Uterus (tissue), 4 donors: ENCODE measurements around the gene SCP2. TPM values are rescaled to one million over a fixed set of nuclear protein-coding genes. Genes with fewer than 3 reads are reported as not detected.

Experiments used
- DNase-seq, 2 donors: peaks; one replicate each; pipeline ENCODE4 v3.0.0-alpha.2; 2019 to 2020
- H3K27ac ChIP-seq, 2 donors: fragments of 200-600 bp; sonication (generic); 1 replicate in 1 of 2; 2 replicates in 1 of 2; pipeline ENCODE4 v1.5.1; 2016 to 2018
- H3K27me3 ChIP-seq, 2 donors: fragments of 200-600 bp; sonication (generic); one replicate each; pipeline ENCODE4 v1.5.1; 2018 to 2019; ENCODE audit warnings: control low read depth in 1 of 2
- H3K36me3 ChIP-seq, 2 donors: fragments of 200-600 bp; sonication (generic); one replicate each; pipeline ENCODE4 v1.5.1; 2019; ENCODE audit warnings: control low read depth in 1 of 2
- H3K4me1 ChIP-seq, 2 donors: fragments of 200-600 bp; sonication (generic); one replicate each; pipeline ENCODE4 v1.5.1; 2018 to 2019; ENCODE audit warnings: control low read depth in 1 of 2
- H3K4me3 ChIP-seq, 2 donors: fragments of 200-600 bp; sonication (generic); 1 replicate in 1 of 2; 2 replicates in 1 of 2; pipeline ENCODE4 v1.5.1; 2018 to 2019; ENCODE audit warnings: mild to moderate bottlenecking in 1 of 2
- H3K9me3 ChIP-seq, 2 donors: fragments of 200-600 bp; sonication (generic); one replicate each; pipeline ENCODE4 v1.5.1; 2019; ENCODE audit warnings: control low read depth in 1 of 2
- POLR2A ChIP-seq, 2 donors: fragments of 450-650 bp; IDR thresholded peaks; one replicate each; pipeline ENCODE4 v1.6.1; 2016; ENCODE audit warnings: antibody characterized with exemption in 2 of 2, mild to moderate bottlenecking in 1 of 2, moderate library complexity in 1 of 2
- intact Hi-C: fragments of 100-400 bp; cut with DNase I; formaldehyde crosslinking; loops from one replicate; pipeline ENCODE4 v1.15.1; 2023; ENCODE audit warnings: low total_unique reads
- total RNA-seq, 4 donors: library from RNA; depleted of rRNA in 3 of 4; stranded (reverse); fragments of >200 nt in 3 of 4; gene quantifications; one replicate each; pipeline versions ENCODE4 v1.1.0 to v1.2.4, GENCODE V29; 2014 to 2023
- TF ChIP-seq, protein P1 (sequence below), 4 experiments: fragments of 200-600 bp in 2 of 4; fragments of 450-650 bp in 2 of 4; sonication (generic) in 2 of 4; IDR thresholded peaks; one replicate each; pipeline ENCODE4 v1.5.1; 2016 to 2019; ENCODE audit warnings: antibody characterized with exemption in 4 of 4, mild to moderate bottlenecking in 2 of 4, moderate library complexity in 1 of 4
- donor health status: DM: yes; HTN: yes; CAD: no.

SCP2 gene
- total RNA-seq, 4 donors from 2014 or later = 29.2 to 151 (median 84.6) TPM

DNA sequence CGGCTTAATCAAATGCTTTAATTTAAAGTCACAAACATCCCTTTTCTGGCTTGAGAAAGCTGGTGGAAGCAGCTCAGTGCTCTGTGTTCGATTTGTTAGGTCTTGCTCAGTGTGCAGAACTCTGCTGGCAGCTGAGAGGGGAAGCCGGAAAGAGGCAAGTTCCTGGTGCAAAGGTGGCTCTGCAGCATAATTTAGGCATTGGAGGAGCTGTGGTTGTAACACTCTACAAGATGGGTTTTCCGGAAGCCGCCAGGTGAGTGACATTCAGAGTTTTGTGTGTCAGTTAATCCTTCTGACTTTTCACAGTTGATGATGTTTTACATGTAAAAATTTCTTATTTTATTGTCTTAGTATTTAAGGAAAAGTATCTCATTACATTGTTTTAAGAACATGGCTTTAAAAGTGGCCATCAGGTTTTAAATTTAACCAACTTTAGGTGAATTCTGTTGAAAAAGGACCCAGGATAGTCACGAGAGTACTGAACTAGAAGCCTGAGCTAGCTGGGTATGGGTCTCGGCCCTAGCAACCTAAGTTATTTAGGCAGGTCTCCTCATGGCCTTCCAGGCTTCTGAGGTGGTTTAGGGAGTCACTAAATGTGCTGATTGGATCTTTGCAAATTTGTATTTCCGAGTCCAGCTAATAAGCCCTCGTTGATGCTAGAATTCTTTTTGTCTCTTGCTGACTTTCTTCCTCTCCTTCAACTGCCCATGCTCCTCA, 87.9 kb downstream of the SCP2 start:
- Histone ChIP-seq H3K36me3 (no peaks in the 10 kb centered on the region), H3K4me3 (peak overlapping the region; percentile 40 to 46), H3K27me3 (no peaks in the 10 kb centered on the region), H3K9me3 (no peaks in the 10 kb centered on the region), H3K27ac (peak overlapping the region; percentile 25 to 60), H3K4me1 (no peaks in the 10 kb centered on the region)
- TF ChIP-seq, protein P1, sequence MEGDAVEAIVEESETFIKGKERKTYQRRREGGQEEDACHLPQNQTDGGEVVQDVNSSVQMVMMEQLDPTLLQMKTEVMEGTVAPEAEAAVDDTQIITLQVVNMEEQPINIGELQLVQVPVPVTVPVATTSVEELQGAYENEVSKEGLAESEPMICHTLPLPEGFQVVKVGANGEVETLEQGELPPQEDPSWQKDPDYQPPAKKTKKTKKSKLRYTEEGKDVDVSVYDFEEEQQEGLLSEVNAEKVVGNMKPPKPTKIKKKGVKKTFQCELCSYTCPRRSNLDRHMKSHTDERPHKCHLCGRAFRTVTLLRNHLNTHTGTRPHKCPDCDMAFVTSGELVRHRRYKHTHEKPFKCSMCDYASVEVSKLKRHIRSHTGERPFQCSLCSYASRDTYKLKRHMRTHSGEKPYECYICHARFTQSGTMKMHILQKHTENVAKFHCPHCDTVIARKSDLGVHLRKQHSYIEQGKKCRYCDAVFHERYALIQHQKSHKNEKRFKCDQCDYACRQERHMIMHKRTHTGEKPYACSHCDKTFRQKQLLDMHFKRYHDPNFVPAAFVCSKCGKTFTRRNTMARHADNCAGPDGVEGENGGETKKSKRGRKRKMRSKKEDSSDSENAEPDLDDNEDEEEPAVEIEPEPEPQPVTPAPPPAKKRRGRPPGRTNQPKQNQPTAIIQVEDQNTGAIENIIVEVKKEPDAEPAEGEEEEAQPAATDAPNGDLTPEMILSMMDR (IDR thresholded peaks at IDR 0.05) = peak in 1 of 4 experiments; percentile 15
- TF ChIP-seq POLR2A (IDR thresholded peaks at IDR 0.05) = no peak
- intact Hi-C loops = no loop called here
- DNase-seq = peak; percentile 66 to 71

DNA sequence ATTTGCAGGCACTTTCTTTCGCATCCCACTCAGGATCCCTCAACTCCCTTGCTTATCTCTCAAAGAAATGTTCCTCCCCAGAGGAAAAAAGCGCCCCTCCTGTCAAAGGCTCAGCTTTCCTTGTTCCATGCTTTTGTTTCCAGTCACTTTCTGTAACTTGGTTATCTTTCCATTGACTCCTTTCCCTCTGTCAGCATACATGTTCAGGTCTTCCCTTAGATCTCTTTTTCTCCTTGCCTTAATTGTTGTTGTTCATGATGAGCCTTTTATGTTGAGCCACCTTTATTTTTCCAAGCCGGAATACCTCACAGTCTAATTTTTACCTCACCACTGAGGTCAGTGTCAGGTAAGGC, 88.4 kb downstream of the SCP2 start:
- Histone ChIP-seq H3K27ac (peak overlapping the region; percentile 25 to 60), H3K36me3 (no peaks in the 10 kb centered on the region), H3K9me3 (no peaks in the 10 kb centered on the region), H3K4me3 (peak overlapping the region; percentile 40 to 46), H3K4me1 (no peaks in the 10 kb centered on the region), H3K27me3 (no peaks in the 10 kb centered on the region)
- intact Hi-C loops = no loop called here
- no peak for DNase-seq
- no peak for TF ChIP-seq POLR2A (IDR thresholded peaks at IDR 0.05)
- TF ChIP-seq, protein P1 (IDR thresholded peaks at IDR 0.05) = no peak

DNA sequence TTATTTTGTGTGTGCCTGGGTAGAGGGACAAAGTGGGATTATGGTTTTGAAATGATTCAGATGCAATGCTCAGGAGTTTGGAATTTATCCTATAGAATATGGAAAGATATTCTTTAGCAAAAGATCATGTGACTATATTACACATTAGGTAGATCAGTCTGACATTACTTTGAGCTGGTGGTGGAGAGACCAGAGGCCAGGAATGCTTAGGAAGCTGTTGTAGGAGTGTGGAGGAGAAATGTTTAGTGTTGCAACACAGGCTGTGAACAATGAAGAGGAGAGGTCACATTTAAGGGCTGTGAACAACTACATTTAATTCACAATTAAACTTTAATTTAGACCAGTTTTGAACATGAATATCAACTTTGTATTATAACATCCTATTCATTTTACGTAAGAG, 89.6 kb downstream of the SCP2 start:
- Histone ChIP-seq H3K4me3 (no peak overlapping the region), H3K36me3 (no peaks in the 10 kb centered on the region), H3K4me1 (no peaks in the 10 kb centered on the region), H3K27ac (no peak overlapping the region), H3K27me3 (no peaks in the 10 kb centered on the region), H3K9me3 (no peaks in the 10 kb centered on the region)
- DNase-seq = no peak
- intact Hi-C loops = no loop called here
- TF ChIP-seq, protein P1 (IDR thresholded peaks at IDR 0.05) = no peak
- no peak for TF ChIP-seq POLR2A (IDR thresholded peaks at IDR 0.05)

DNA sequence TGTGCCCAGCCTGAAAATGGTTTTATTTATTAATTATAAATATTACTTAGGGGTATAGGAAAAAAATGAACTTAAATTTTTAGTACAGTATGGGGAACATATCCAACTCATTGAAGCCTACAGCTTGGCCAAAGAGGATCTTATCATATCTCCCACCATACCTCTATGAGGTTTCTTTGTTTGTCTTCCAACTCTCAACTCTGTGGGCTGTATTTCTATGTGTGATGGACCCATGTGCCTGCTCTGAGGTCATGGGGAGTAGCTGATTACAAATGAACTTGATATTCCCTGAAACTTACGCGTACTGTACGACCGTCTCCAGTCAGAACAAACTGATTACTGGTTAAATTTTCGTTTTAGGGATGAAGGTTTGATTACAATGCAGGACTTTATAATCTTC, 93.5 kb downstream of the SCP2 start:
- intact Hi-C loops = no loop called here
- no peak for DNase-seq
- Histone ChIP-seq H3K36me3 (no peaks in the 10 kb centered on the region), H3K4me3 (no peak overlapping the region), H3K27ac (no peak overlapping the region), H3K4me1 (no peaks in the 10 kb centered on the region), H3K9me3 (no peaks in the 10 kb centered on the region), H3K27me3 (no peaks in the 10 kb centered on the region)
- TF ChIP-seq, protein P1 (IDR thresholded peaks at IDR 0.05) = no peak
- no peak for TF ChIP-seq POLR2A (IDR thresholded peaks at IDR 0.05)

DNA sequence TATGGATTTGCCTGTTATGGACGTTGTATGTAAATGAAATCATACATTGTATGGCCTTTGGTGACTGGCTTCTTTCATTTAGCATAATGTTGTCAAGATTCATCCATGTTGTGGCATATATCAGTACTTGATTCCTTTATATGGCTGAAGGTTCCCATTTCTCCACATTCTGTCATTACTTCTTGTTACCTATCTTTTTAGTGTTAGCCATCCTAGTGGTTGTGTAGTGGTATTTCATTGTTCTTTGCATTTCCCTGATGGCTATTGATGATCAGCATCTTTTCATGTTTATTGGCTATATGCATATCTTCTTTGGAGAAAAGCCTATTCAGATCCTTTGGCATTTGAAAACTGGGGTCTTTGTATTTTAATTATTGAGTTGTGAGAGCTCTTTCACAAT, 95.1 kb downstream of the SCP2 start:
- Histone ChIP-seq H3K4me3 (no peak overlapping the region), H3K36me3 (no peaks in the 10 kb centered on the region), H3K27ac (no peak overlapping the region), H3K4me1 (no peaks in the 10 kb centered on the region), H3K27me3 (no peaks in the 10 kb centered on the region), H3K9me3 (no peaks in the 10 kb centered on the region)
- no peak for DNase-seq
- no peak for TF ChIP-seq POLR2A (IDR thresholded peaks at IDR 0.05)
- TF ChIP-seq, protein P1 (IDR thresholded peaks at IDR 0.05) = no peak
- intact Hi-C loops = no loop called here
